ENCODE results near the gene FILIP1L.

Gene FILIP1L

GRCh38 chr3:100086401-100086800 is 27.9 kb downstream of the FILIP1L start:
- TF ChIP-seq EZH2phosphoT487 (conservative IDR thresholded peaks at IDR 0.05; ENCODE audit: low read length) (no peak), CTCF (IDR thresholded peaks at IDR 0.05; ENCODE audit: insufficient read depth, low read length, poor library complexity, severe bottlenecking) (no peak)
- no peaks in the 10 kb centered on the region for H4K20me1 ChIP-seq (ENCODE audit: low read depth, low read length)
- H3K27ac ChIP-seq (ENCODE audit: low read depth, low read length) = no peak overlapping the region
- no peak overlapping the region for H3K4me2 ChIP-seq (ENCODE audit: low read depth, low read length, poor library complexity, severe bottlenecking)
- H3K9me2 ChIP-seq (replicated peaks; ENCODE audit: insufficient read depth, low read length) = no peaks in the 10 kb centered on the region
- no peaks in the 10 kb centered on the region for H3F3A ChIP-seq (ENCODE audit: insufficient read depth)
- no peak overlapping the region for H3K4me3 ChIP-seq (ENCODE audit: insufficient read depth, low read length, poor library complexity, severe bottlenecking)
- no peaks in the 10 kb centered on the region for H3K36me3 ChIP-seq (ENCODE audit: low read length)
- H3K9me3 ChIP-seq (ENCODE audit: insufficient read depth, low read length) = no peaks in the 10 kb centered on the region
- no peaks in the 10 kb centered on the region for H3K79me2 ChIP-seq (ENCODE audit: insufficient read depth, low read length)
- H3K9ac ChIP-seq (ENCODE audit: low read length) = no peak overlapping the region
- H2AFZ ChIP-seq (ENCODE audit: low read depth, low read length, severe bottlenecking) = no peak overlapping the region
- H3K27me3 ChIP-seq (ENCODE audit: low read length) = no peaks in the 10 kb centered on the region

- Histone ChIP-seq H2AFZ (ENCODE audit: low read depth, low read length, severe bottlenecking) (no peak overlapping the region), H3F3A (ENCODE audit: insufficient read depth) (no peaks in the 10 kb centered on the region), H3K4me3 (ENCODE audit: insufficient read depth, low read length, poor library complexity, severe bottlenecking) (no peak overlapping the region), H3K9me3 (ENCODE audit: insufficient read depth, low read length) (no peaks in the 10 kb centered on the region), H3K27ac (ENCODE audit: low read depth, low read length) (no peak overlapping the region), H3K79me2 (ENCODE audit: insufficient read depth, low read length) (no peaks in the 10 kb centered on the region), H3K36me3 (ENCODE audit: low read length) (no peaks in the 10 kb centered on the region), H3K4me2 (ENCODE audit: low read depth, low read length, poor library complexity, severe bottlenecking) (no peak overlapping the region), H3K9me2 (replicated peaks; ENCODE audit: insufficient read depth, low read length) (no peaks in the 10 kb centered on the region), H4K20me1 (ENCODE audit: low read depth, low read length) (no peaks in the 10 kb centered on the region), H3K9ac (ENCODE audit: low read length) (no peak overlapping the region), H3K27me3 (ENCODE audit: low read length) (no peaks in the 10 kb centered on the region)
- TF ChIP-seq EZH2phosphoT487 (conservative IDR thresholded peaks at IDR 0.05; ENCODE audit: low read length) (no peak), CTCF (IDR thresholded peaks at IDR 0.05; ENCODE audit: insufficient read depth, low read length, poor library complexity, severe bottlenecking) (no peak)
These were observed 30.0 kb downstream of the FILIP1L start for GRCh38 chr3:100084100-100084806.

GRCh38 chr3:100083209-100083608 is 31.1 kb downstream of the FILIP1L start:
- H3K9me2 ChIP-seq (replicated peaks; ENCODE audit: insufficient read depth, low read length) = no peaks in the 10 kb centered on the region
- no peaks in the 10 kb centered on the region for H3F3A ChIP-seq (ENCODE audit: insufficient read depth)
- H3K9me3 ChIP-seq (ENCODE audit: insufficient read depth, low read length) = no peaks in the 10 kb centered on the region
- H3K79me2 ChIP-seq (ENCODE audit: insufficient read depth, low read length) = no peaks in the 10 kb centered on the region
- no peak overlapping the region for H3K4me3 ChIP-seq (ENCODE audit: insufficient read depth, low read length, poor library complexity, severe bottlenecking)
- TF ChIP-seq CTCF (IDR thresholded peaks at IDR 0.05; ENCODE audit: insufficient read depth, low read length, poor library complexity, severe bottlenecking) (no peak), EZH2phosphoT487 (conservative IDR thresholded peaks at IDR 0.05; ENCODE audit: low read length) (no peak)
- H3K27me3 ChIP-seq (ENCODE audit: low read length) = no peaks in the 10 kb centered on the region
- H4K20me1 ChIP-seq (ENCODE audit: low read depth, low read length) = no peaks in the 10 kb centered on the region
- H2AFZ ChIP-seq (ENCODE audit: low read depth, low read length, severe bottlenecking) = no peak overlapping the region
- no peak overlapping the region for H3K9ac ChIP-seq (ENCODE audit: low read length)
- H3K27ac ChIP-seq (ENCODE audit: low read depth, low read length) = no peak overlapping the region
- no peaks in the 10 kb centered on the region for H3K36me3 ChIP-seq (ENCODE audit: low read length)
- H3K4me2 ChIP-seq (ENCODE audit: low read depth, low read length, poor library complexity, severe bottlenecking) = no peak overlapping the region
